ENCODE measurements around the gene RASGEF1C. TPM values are rescaled to one million over a fixed set of nuclear protein-coding genes. Genes with fewer than 3 reads are reported as not detected.

The RASGEF1C gene
- total and polyA plus RNA-seq, 10 of the 15 experiments (the other 5 are each of a cell fraction or from before 2014, with no cell fraction given), result not detected

GRCh38 chr5:180075703-180076102, 133.3 kb downstream of the RASGEF1C start:
- Histone ChIP-seq H3K27ac (ENCODE audit: control insufficient read depth, insufficient read depth) (no peak overlapping the region), H3K4me2 (ENCODE audit: control insufficient read depth, insufficient read depth) (no peak overlapping the region), H3K36me3 (ENCODE audit: control insufficient read depth in 2 of 2, insufficient read depth in 2 of 2, low read length in 1 of 2) (no peaks in the 10 kb centered on the region), H3K4me1 (ENCODE audit: control insufficient read depth, insufficient read depth, low read length) (no peaks in the 10 kb centered on the region), H3K9ac (ENCODE audit: control insufficient read depth, insufficient read depth, low read length) (no peak overlapping the region), H2AFZ (ENCODE audit: control insufficient read depth, low read depth, low read length) (no peak overlapping the region), H4K20me1 (ENCODE audit: control insufficient read depth, insufficient read depth) (no peaks in the 10 kb centered on the region), H3K27me3 (replicated peaks in 1 of 2; ENCODE audit: control insufficient read depth in 2 of 2, insufficient read depth in 2 of 2, low read length in 1 of 2) (peaks cover 4 to 7% of the 10 kb centered on the region in 2 experiments; a peak in 3 of 4 replicates), H3K79me2 (ENCODE audit: control insufficient read depth, insufficient read depth, low read length) (no peaks in the 10 kb centered on the region; the same call in 1 of the 2 replicates), H3K9me3 (replicated peaks; ENCODE audit: control insufficient read depth, insufficient read depth, low read length) (peaks cover 4% of the 10 kb centered on the region; the same call in 2 of the 3 replicates), H3K4me3 (no peak overlapping the region)
- ChIA-PET SMC1A (ENCODE audit: uncharacterized antibody, unreplicated experiment) (no interaction called here), CTCF (no interaction called here), RAD21 (ENCODE audit: unreplicated experiment) (no interaction called here), POLR2A (no interaction called here)
- BruUV-seq (replicated peaks), result no TSS peak
- DNase-seq (ENCODE audit: low read depth, low spot score) (no peak), FAIRE-seq (no peak), ATAC-seq (no peak)
- in situ Hi-C loops (cut with MboI), result loop anchor here (25.0 kb wide), 1 partner anchor 288 kb away; the partner anchor contains the start of gene LTC4S
- WGBS (ENCODE audit: insufficient coverage, insufficient replicate concordance, low lambda C conversion rate, missing lambda C conversion rate), result 68% methylated on average over 1 of the region's 1 CpG
- intact Hi-C loops (cut with micrococcal nuclease; ENCODE audit: unreplicated experiment), result no loop called here
- no peak for TF ChIP-seq POLR2AphosphoS5 (IDR thresholded peaks at IDR 0.05; ENCODE audit: low read length)
- TF ChIP-seq NBN (IDR thresholded peaks at IDR 0.05), result no peak
- no peak for TF ChIP-seq BCL11A (IDR thresholded peaks at IDR 0.05; ENCODE audit: low read depth, low read length)
- TF ChIP-seq SIN3A (IDR thresholded peaks at IDR 0.05; ENCODE audit: low read depth, low read length), result no peak
- no peak for TF ChIP-seq ZNF687 (IDR thresholded peaks at IDR 0.05)
- TF ChIP-seq POU2F2 (IDR thresholded peaks at IDR 0.05; ENCODE audit: borderline replicate concordance, low read depth, low read length), result no peak
- no peak for TF ChIP-seq FOS (IDR thresholded peaks at IDR 0.05; ENCODE audit: borderline replicate concordance, extremely low read depth, insufficient read length)
- TF ChIP-seq NFXL1 (IDR thresholded peaks at IDR 0.05; ENCODE audit: borderline replicate concordance), result no peak
- no peak for TF ChIP-seq ZNF274 (IDR thresholded peaks at IDR 0.05; ENCODE audit: insufficient read depth, insufficient read length)
- TF ChIP-seq ZZZ3 (IDR thresholded peaks at IDR 0.05; ENCODE audit: control insufficient read depth, insufficient read length, low read depth), result no peak
- TF ChIP-seq STAT3 (IDR thresholded peaks at IDR 0.05; ENCODE audit: low read depth, low read length), result no peak
- no peak for TF ChIP-seq CEBPB (IDR thresholded peaks at IDR 0.05; ENCODE audit: borderline replicate concordance in 1 of 2, low read depth in 2 of 2, low read length in 2 of 2)
- TF ChIP-seq GABPA (IDR thresholded peaks at IDR 0.05; ENCODE audit: low read depth), result no peak
- TF ChIP-seq IKZF1 (conservative IDR thresholded peaks at IDR 0.05), result no peak
- TF ChIP-seq ESRRA (IDR thresholded peaks at IDR 0.05; ENCODE audit: low read length), result no peak
- TF ChIP-seq MEF2A (IDR thresholded peaks at IDR 0.05; ENCODE audit: insufficient read depth, low read depth, low read length), result no peak
- TF ChIP-seq RUNX3 (IDR thresholded peaks at IDR 0.05; ENCODE audit: low read length), result no peak
- TF ChIP-seq EED (IDR thresholded peaks at IDR 0.05; ENCODE audit: low read depth), result no peak
- TF ChIP-seq PML (IDR thresholded peaks at IDR 0.05; ENCODE audit: low read length), result no peak
- no peak for TF ChIP-seq PKNOX1 (IDR thresholded peaks at IDR 0.05)

All from GM12878 (cell line).